ENCODE data around the gene CMTM3.
"Not testable (repeated sequence)": the region's sequence is repeated elsewhere in the genome, so short reads cannot be mapped to it uniquely, and the experiment has no call there.

The CMTM3 gene

GRCh38 chr16:66660422-66661209 lies 56.1 kb downstream of the CMTM3 start:
- no peak for DNase-seq (ENCODE audit: low read depth, low spot score)

DNA sequence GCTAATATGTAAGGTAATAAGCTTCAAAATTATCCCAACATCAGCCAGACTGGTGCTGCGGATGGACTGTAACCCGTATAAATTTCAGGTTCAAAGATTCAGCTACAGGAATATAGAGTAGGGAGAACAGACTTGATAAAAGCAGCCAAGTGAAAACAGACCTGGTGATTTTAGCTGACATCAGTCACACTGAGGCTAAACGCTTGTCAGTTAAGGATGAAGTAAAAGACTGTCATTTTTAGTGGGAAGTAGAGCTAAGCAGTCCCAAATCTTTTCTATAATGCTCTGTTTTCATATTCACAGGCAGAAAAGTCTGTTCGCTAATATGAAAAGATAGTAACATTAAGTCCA lies 56.7 kb downstream of the CMTM3 start:
- DNase-seq (ENCODE audit: low read depth, low spot score), result no peak

DNA sequence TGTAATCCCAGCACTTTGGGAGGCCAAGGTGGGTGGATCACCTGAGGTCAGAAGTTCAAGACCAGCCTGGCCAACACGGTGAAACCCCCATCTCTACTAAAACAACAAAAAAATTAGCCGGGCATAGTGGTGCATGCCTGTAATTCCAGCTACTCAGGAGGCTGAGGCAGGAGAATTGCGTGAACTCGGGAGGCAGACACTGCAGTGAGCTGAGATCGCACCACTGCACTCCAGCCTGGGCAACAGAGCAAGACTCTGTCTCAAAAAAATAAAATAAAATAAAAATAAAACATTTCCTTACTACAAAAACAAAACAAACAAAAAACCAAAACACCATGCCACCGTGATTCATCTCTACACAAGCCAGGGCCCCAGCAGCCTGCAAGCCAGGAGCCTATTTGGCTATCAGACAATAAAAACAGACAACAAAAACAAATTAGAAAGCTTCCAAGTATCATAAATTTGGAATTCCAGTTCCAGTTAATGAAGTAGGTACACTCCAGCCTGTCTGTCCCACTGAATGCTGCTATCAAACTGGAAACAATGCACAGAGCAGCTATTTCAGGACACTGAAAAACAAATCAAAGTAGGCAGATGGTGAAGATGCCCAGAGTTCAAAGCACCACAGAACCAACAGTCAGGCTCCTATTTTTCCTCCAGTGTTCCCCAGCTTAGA lies 57.3 kb downstream of the CMTM3 start:
- DNase-seq (ENCODE audit: low read depth, low spot score), result not testable (repeated sequence)

DNA sequence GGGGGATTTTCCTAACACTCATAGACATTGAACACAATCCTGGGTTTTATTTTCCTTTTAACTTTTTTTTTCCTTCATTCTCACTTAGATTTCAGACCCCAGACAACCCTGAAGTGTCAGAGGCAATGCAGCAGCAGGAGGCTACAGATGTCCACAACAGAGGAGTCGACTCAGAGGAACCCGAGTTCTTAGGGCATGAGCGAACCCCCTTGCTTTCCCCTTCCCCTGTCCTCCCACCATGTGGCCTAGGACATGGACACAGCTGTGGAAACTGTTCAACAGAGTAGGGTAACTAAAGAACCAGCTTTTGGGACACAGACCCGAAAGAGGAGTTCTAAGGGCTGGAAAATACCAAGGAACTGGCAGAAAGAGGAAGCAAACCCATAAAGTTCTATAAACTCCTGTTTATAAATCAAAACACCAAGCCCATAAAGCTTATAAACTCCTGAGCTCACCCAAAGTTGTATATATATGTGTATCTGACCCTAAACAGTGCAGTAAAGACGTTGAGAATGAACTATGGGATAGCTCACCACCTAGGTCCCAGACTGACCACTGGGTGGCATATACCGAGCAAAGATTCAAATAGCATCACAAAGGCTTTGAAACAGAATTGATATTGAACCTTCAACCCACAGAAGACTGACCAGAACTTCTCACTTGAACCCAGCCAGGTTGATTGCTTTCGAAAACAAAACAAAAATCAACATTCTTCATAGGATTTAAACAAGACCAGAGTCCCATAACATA lies 58.1 kb downstream of the CMTM3 start:
- DNase-seq (ENCODE audit: low read depth, low spot score), result no peak

All from activated naive CD8-positive, alpha-beta T cell treated with anti-CD3 and anti-CD28 coated beads, Interleukin-2, amount 50 U/mL, for 16 hours (primary cell).